ENCODE data around the gene GARNL3.

The GARNL3 gene

DNA sequence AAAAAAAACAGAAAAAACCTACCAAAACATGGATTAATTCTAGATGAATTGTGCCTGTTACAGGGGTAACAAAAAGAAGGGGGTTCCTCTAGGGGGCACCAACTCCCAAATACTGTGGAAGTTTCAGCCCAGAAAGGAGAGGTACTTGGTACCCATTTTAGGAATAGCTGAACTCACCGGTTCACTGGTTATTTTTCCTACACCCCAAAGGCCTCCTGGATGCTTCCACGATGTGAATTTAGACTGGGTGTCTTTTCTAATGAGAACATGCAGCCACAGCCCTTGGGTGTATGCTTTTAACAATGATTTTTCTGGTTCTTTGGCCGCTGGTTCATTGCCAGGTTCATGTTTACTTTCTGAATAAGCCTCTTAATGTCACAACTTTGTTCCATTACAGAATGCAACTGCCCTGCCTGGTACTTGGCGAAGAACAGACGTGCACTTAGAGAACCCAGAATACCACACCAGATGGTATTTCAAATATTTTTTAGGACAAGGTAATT, 46.7 kb downstream of the GARNL3 start:
- DNase-seq (ENCODE audit: low spot score), result peak; percentile 34

DNA sequence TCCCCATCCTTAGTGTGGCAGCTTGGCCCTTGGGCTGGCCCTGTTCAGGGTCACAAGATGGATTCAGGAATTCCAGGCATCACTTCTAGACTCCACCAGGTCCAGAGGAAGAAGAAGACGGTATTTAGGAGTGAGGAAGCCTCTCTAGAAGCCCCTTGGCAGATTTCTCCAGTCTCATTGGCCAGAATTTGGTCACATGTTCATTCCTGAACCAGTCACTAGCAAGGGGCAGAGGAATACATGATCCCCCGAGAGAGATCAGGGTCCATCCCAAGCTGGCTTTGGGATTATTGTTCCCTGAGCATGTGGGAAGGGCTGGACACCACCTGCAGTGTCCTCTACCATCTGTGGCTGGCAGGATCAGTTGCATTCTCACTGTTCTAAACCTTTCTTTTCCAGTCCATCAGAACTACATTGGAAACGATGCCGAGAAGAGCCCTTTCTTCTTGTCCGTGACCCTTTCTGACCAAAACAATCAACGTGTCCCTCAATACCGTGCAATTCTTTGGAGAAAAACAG, 48.5 kb downstream of the GARNL3 start:
- DNase-seq (ENCODE audit: low spot score), result no peak

- no peak for DNase-seq (ENCODE audit: low spot score)
These were observed 50.3 kb downstream of the GARNL3 start for GRCh38 chr9:127314911-127315310.

DNA sequence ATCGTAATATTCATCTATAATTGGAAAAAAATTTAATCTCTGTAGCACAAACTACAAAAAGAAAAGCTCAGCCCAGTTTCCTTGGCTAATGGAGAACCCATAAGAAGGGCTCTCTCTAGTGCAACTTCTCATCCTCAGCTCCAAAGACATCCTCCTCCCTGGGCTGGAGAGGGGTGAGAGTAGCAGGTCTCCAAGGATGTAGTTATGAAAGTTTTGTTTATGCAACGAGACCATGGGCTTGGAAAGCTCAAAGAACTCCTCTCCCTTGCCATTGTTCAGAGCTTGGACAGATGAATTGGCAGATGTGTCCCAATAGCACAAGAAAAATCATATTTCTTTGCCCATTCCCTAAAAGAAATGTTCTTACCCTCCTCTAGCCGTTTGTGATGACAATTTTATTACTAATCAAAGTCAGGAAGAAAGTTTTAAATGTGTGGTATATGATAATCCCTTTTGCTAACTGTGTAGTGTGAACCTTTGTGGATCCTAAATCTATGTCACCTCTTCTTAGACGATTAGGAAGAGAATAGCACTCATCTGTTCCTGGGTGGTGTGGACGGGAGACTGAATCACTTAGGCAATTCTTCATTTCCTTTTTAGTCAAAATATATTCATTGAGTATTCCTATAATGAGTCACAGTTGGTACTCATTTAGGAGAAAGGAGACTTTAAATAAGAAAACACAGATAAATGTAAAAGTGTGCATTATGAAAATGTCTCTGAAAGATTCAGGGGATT, 52.2 kb downstream of the GARNL3 start:
- no peak for DNase-seq (ENCODE audit: low spot score)

- no peak for DNase-seq (ENCODE audit: low spot score)
These were observed 54.1 kb downstream of the GARNL3 start for GRCh38 chr9:127318651-127319167.

- DNase-seq (ENCODE audit: low spot score), result no peak
These were observed 55.0 kb downstream of the GARNL3 start for GRCh38 chr9:127319366-127320114.

GRCh38 chr9:127320115-127320378, 55.5 kb downstream of the GARNL3 start:
- no peak for DNase-seq (ENCODE audit: low spot score)

GRCh38 chr9:127323393-127323792, 58.8 kb downstream of the GARNL3 start:
- no peak for DNase-seq (ENCODE audit: low spot score)

DNA sequence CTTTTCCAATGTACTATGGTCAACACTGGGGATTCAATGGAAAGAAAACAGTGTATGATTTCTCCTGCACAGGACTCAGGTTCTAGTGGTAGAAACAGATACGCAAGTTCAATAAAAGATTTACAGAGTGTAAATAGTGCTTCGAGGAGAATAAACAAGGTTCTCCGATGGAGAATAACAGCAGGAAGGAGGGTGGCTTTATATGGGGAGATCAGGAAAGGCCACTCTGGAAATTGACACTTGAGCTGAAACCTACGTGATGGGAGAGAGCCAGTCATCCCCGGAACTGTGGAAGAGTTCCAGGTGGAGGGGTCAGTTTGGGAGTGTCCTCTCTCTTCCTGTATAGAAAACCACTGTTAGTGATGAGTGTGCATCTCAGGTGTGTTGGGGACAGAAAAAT, 65.9 kb downstream of the GARNL3 start:
- DNase-seq (ENCODE audit: low spot score), result no peak

- DNase-seq (ENCODE audit: low spot score), result no peak
These were observed 68.9 kb downstream of the GARNL3 start for GRCh38 chr9:127333221-127334064.

DNA sequence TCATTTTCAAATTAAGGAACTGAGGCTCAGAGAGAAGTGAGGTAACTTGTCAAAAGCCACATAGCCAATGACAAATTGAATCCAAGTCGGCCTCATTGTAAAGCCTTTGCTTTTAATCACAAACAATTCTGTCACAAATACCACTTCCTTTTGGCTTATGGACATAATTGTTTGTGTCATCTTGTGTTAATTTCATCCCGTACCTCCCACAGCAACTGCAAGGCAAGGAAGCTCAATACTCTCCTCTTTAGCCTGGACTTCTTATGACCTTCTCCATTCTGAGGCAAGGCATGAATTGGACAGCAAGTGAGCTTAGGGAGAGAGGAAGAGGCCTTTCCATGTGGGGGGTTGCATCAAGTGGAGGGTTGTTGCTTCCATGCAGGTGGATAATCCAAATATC, 70.2 kb downstream of the GARNL3 start:
- DNase-seq (ENCODE audit: low spot score), result no peak

DNA sequence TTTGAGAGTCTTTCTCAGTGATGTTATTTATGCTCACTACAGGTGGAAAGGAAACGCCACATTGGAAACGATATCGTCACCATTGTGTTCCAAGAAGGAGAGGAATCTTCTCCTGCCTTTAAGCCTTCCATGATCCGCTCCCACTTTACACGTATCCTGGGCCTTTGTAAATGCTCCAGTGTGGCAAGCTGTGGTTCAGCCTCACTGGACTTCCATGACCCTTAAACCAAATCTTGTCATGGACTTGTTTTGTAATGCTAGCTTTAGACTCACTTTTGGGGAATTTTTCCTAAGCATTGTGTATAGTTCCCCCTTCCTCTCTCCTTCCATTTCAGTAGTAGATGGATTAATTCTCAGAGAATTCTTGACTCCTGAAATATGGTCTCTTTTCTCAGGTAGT, 71.5 kb downstream of the GARNL3 start:
- DNase-seq (ENCODE audit: low spot score), result no peak

GRCh38 chr9:127336506-127337352, 72.2 kb downstream of the GARNL3 start:
- no peak for DNase-seq (ENCODE audit: low spot score)

DNA sequence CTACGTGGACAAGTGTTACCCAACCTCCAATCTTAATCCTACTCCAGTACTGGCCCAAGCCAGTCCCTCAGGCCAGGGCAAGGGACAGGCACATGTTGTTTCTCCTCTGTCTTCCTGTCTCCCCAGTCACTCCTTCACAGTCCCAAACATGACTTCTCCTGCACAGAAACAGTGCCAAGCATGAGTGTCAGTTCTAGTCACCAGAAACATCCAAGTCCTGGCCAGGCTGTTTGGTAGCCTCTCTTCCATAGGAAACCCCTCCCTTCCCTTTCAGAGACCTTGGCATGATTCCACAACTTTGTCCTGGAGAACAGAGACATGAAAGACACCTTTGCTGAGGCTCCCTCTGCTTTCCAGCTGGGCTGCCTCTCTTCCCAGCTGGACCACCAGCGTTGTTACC, 76.1 kb downstream of the GARNL3 start:
- DNase-seq (ENCODE audit: low spot score), result no peak

- DNase-seq (ENCODE audit: low spot score), result no peak
These were observed 76.6 kb downstream of the GARNL3 start for GRCh38 chr9:127341152-127341551.

DNA sequence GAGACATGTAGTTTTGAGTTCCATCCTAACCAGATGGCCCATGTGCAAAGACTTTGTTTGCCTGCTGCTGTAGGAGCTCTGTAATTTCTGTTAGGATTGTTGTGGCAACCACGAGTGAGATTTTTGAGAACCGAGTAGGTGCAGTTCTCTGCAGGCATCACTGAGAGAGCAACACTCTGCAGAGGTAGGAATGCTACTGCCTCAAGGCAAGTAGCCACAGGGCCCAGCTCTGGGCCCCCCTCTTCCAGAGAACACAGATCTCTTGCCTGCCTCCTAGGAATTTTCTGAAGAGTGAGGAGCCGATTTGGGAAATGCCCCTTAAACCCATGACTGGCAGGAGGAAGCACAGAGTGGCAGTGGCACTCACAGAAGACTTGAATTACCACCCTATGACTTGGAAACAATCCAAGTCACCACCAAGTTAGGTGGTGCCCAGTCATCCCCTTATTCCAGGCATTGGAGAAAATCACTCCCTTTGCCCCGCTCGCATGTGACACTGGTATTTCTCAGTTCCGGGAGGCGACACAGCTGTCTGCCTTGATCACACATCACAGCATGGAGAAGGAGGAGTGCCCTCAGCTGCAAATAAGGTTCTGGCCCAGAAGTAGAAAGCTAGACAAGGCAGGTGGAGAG, 79.9 kb downstream of the GARNL3 start:
- DNase-seq (ENCODE audit: low spot score), result no peak

GRCh38 chr9:127345566-127345965, 81.0 kb downstream of the GARNL3 start:
- DNase-seq (ENCODE audit: low spot score), result no peak

GRCh38 chr9:127346584-127346983, 82.0 kb downstream of the GARNL3 start:
- DNase-seq (ENCODE audit: low spot score), result no peak

GRCh38 chr9:127347831-127348776, 83.5 kb downstream of the GARNL3 start:
- no peak for DNase-seq (ENCODE audit: low spot score)
